ENCODE measurements around the gene ABCB9. TPM values are rescaled to one million over a fixed set of nuclear protein-coding genes. Genes with fewer than 3 reads are reported as not detected.

The ABCB9 gene
- total RNA-seq, 4 donors from 2014 or later = 4.9 to 6.8 (median 5.3) TPM

DNA sequence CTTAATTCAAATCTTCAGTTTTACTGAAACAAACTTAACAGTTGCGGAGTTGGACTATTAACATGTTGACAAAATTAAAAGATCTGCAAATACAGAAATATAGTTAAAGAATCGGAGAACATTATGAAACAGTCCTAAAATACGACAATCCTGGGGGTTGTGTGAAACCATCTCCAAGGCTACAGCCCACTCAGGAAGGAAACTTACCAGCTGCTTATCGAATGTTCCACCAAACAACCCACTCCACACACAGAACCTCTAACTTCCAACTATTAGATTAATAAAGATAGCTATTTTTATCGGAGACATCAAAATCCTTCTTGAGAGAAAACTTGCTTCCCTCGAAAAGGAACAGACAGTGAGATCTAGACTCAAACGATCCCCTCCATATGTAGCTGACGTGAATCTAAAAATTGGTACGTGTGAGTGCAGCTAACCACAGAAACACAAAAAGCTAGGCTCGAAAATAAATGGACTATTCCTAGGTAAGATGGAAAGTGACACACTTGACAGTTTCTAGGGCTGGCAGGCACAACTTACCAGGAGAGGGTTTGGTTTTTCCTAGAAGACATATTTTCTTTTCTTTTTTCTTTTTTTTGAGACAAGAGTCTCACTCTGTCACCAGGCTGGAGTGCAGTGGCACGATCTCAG, 83.2 kb downstream of the ABCB9 start:
- Histone ChIP-seq H3K36me3 (no peaks in the 10 kb centered on the region), H3K27ac (no peak overlapping the region), H3K27me3 (no peaks in the 10 kb centered on the region), H3K4me3 (replicated peaks in 1 of 3) (no peak overlapping the region), H3K9me3 (no peaks in the 10 kb centered on the region), H3K4me1 (peaks cover 60 to 72% of the 10 kb centered on the region in 2 donors)
- no peak for DNase-seq
- intact Hi-C loops (cut with DNase I) = no loop called here
- no peak for TF ChIP-seq POLR2A (IDR thresholded peaks at IDR 0.05)
- TF ChIP-seq, protein P1, sequence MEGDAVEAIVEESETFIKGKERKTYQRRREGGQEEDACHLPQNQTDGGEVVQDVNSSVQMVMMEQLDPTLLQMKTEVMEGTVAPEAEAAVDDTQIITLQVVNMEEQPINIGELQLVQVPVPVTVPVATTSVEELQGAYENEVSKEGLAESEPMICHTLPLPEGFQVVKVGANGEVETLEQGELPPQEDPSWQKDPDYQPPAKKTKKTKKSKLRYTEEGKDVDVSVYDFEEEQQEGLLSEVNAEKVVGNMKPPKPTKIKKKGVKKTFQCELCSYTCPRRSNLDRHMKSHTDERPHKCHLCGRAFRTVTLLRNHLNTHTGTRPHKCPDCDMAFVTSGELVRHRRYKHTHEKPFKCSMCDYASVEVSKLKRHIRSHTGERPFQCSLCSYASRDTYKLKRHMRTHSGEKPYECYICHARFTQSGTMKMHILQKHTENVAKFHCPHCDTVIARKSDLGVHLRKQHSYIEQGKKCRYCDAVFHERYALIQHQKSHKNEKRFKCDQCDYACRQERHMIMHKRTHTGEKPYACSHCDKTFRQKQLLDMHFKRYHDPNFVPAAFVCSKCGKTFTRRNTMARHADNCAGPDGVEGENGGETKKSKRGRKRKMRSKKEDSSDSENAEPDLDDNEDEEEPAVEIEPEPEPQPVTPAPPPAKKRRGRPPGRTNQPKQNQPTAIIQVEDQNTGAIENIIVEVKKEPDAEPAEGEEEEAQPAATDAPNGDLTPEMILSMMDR (IDR thresholded peaks at IDR 0.05) = no peak
- 84 to 88% methylated on average over 11 of the region's 11 CpGs for WGBS, 2 donors

DNA sequence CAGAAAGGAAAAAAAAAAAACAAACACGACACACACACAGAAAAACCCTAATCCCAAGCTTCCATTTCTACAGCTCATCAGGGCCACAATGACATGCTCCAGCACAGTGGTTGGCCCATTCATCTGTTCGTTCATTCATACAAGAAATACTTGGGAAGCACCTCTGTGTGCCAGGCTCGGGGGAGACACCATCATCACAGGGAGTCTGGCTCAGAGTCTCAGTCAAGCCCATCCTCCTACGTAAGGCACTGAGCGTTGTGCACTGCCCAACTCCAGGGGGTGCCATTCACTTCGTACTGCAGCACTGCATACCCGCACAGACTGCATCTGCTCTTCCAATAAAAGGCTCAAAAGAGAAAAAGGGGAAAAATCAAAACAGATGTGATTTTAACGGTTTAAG, 85.6 kb downstream of the ABCB9 start:
- Histone ChIP-seq H3K27ac (peak overlapping the region in 2 of 3 donors; percentile 12 to 32), H3K4me3 (replicated peaks in 1 of 3) (no peak overlapping the region), H3K27me3 (no peaks in the 10 kb centered on the region), H3K9me3 (no peaks in the 10 kb centered on the region), H3K36me3 (no peaks in the 10 kb centered on the region), H3K4me1 (peaks cover 57 to 73% of the 10 kb centered on the region in 2 donors)
- no peak for DNase-seq
- intact Hi-C loops (cut with DNase I) = no loop called here
- 55 to 70% methylated on average over 8 of the region's 8 CpGs for WGBS, 2 donors
- TF ChIP-seq POLR2A (IDR thresholded peaks at IDR 0.05) = no peak
- TF ChIP-seq, protein P1 (IDR thresholded peaks at IDR 0.05) = peak in 1 of 6 experiments; percentile 19

- WGBS, 2 donors = 77 to 83% methylated on average over 10 of the region's 10 CpGs
- Histone ChIP-seq H3K4me3 (replicated peaks in 1 of 3) (no peak overlapping the region), H3K9me3 (no peaks in the 10 kb centered on the region), H3K4me1 (peaks cover 61 to 73% of the 10 kb centered on the region in 2 donors), H3K36me3 (no peaks in the 10 kb centered on the region), H3K27ac (peak overlapping the region in 1 of 3 donors; percentile 12), H3K27me3 (no peaks in the 10 kb centered on the region)
- no peak for DNase-seq
- intact Hi-C loops (cut with DNase I) = no loop called here
- TF ChIP-seq, protein P1 (IDR thresholded peaks at IDR 0.05) = no peak
- TF ChIP-seq POLR2A (IDR thresholded peaks at IDR 0.05) = no peak
These were observed 86.1 kb downstream of the ABCB9 start for GRCh38 chr12:122880155-122880667.

Small RNA genes within 50 kb of the gene (microRNA-seq; reads per million reads assigned to microRNA genes)
- not detected for gene MIR4304

Small RNA genes within 50 kb of the gene (small RNA-seq; reads per million reads assigned to genes)
- gene ARL6IP4 (not detected), gene MIR4304 (not detected)

Other genes with a start within 250 kb of the ABCB9 start
- gene HCAR3, start 249.7 kb downstream of the ABCB9 start, total RNA-seq = under 1 TPM in 2 of 4 donors, not detected in 2; 0.42 to 0.56 TPM
- 1 to 10 TPM in 3 of 4 donors, under 1 TPM in 1; 0.92 to 4.0 (median 2.0) TPM for gene HCAR1, start 235.6 kb downstream of the ABCB9 start, total RNA-seq
- gene DENR, start 213.6 kb downstream of the ABCB9 start, total RNA-seq = 10 to 100 TPM; 19.5 to 52.1 (median 29.9) TPM
- gene CCDC62, start 191.9 kb downstream of the ABCB9 start, total RNA-seq = under 1 TPM; 0.21 to 0.81 (median 0.23) TPM
- 10 to 100 TPM; 50.2 to 92.7 (median 56.2) TPM for gene HIP1R, start 131.0 kb downstream of the ABCB9 start, total RNA-seq
- gene VPS37B, start 70.3 kb downstream of the ABCB9 start, total RNA-seq = 10 to 100 TPM; 35.6 to 66.1 (median 63.5) TPM
- 10 to 100 TPM in 3 of 4 donors, 1 to 10 TPM in 1; 5.9 to 16.3 (median 15.5) TPM for gene OGFOD2, start 8.8 kb upstream of the ABCB9 start, total RNA-seq
- gene ARL6IP4, start 14.2 kb upstream of the ABCB9 start, total RNA-seq = 100 to 1,000 TPM; 210 to 281 (median 262) TPM
- 10 to 100 TPM in 2 of 4 donors, 1 to 10 TPM in 2; 4.1 to 22.4 (median 9.3) TPM for gene PITPNM2, start 184.6 kb upstream of the ABCB9 start, total RNA-seq